Smooth muscle cell (in vitro differentiated cells): ENCODE measurements around the gene SGCG. TPM values are rescaled to one million over a fixed set of nuclear protein-coding genes. Genes with fewer than 3 reads are reported as not detected.

Source experiments
- DNase-seq: peaks from one replicate; lab custom pipeline; 2025; ENCODE audit not compliant: unreplicated experiment; lab: John Stamatoyannopoulos, UW
- H2AFZ ChIP-seq: fragments of 200-600 bp; sonication (generic); 2 replicates; pipeline ENCODE4 v1.6.0; 2016; ENCODE audit warnings: antibody characterized with exemption, low read depth, mild to moderate bottlenecking
- H3F3A ChIP-seq: fragments of 200-600 bp; sonication (generic); 2 replicates; pipeline ENCODE4 v1.6.0; 2017; ENCODE audit warnings: antibody characterized with exemption, low read depth
- H3K27ac ChIP-seq: fragments of 200-600 bp; sonication (generic); 2 replicates; pipeline ENCODE4 v1.5.1; 2016; ENCODE audit warnings: low read depth, mild to moderate bottlenecking
- H3K27me3 ChIP-seq: fragments of 200-600 bp; sonication (generic); 2 replicates; pipeline ENCODE4 v1.6.1; 2016; ENCODE audit warnings: low read depth, mild to moderate bottlenecking
- H3K36me3 ChIP-seq: fragments of 200-600 bp; sonication (generic); 2 replicates; pipeline ENCODE4 v1.5.1; 2016; ENCODE audit warnings: low read depth
- H3K4me1 ChIP-seq: fragments of 200-600 bp; sonication (generic); 2 replicates; pipeline ENCODE4 v1.5.1; 2016; ENCODE audit warnings: low read depth
- H3K4me2 ChIP-seq: fragments of 200-600 bp; sonication (generic); 2 replicates; pipeline ENCODE4 v1.6.0; 2016; ENCODE audit warnings: mild to moderate bottlenecking
- H3K4me3 ChIP-seq: fragments of 200-600 bp; sonication (generic); 2 replicates; pipeline ENCODE4 v1.5.1; 2016; ENCODE audit warnings: mild to moderate bottlenecking
- H3K79me2 ChIP-seq: fragments of 200-600 bp; sonication (generic); 2 replicates; pipeline ENCODE4 v1.6.0; 2016; ENCODE audit warnings: low read depth, mild to moderate bottlenecking
- H3K9ac ChIP-seq: fragments of 200-600 bp; sonication (generic); 2 replicates; pipeline ENCODE4 v1.6.0; 2016; ENCODE audit warnings: low read depth
- H3K9me3 ChIP-seq: fragments of 200-600 bp; sonication (generic); replicated peaks from 2 replicates; pipeline ENCODE4 v1.5.1; 2016; ENCODE audit warnings: low read depth
- H4K20me1 ChIP-seq: fragments of 200-600 bp; sonication (generic); 2 replicates; pipeline ENCODE4 v1.6.0; 2016; ENCODE audit warnings: low read depth
- CTCF ChIP-seq: fragments of 200-600 bp; sonication (generic); IDR thresholded peaks from 2 replicates; pipeline ENCODE4 v1.5.1; 2017; ENCODE audit warnings: borderline replicate concordance, mild to moderate bottlenecking, antibody characterized with exemption; ENCODE audit not compliant: insufficient read depth, poor library complexity, severe bottlenecking
- WGBS: methylation state at CpG from one replicate; pipeline ENCODE4 v1.1.7; 2016; ENCODE audit warnings: low lambda C conversion rate; 5-methylcytosine and 5-hydroxymethylcytosine counted together
- polyA plus RNA-seq: library from polyadenylated mRNA; unstranded; fragments of >200 nt; fragmentation: Nextera tagmentation; extraction: Ambion mirVana; gene quantifications from 2 replicates; pipeline ENCODE4 v1.2.1, GENCODE V29; 2016
- total RNA-seq: library from RNA; depleted of rRNA; stranded (reverse); fragments of >200 nt; gene quantifications from 2 replicates; pipeline ENCODE4 v1.2.3, GENCODE V29; 2014

Gene SGCG
- total and polyA plus RNA-seq, 2 experiments from 2014 or later = 2.3 to 5.1 TPM

DNA sequence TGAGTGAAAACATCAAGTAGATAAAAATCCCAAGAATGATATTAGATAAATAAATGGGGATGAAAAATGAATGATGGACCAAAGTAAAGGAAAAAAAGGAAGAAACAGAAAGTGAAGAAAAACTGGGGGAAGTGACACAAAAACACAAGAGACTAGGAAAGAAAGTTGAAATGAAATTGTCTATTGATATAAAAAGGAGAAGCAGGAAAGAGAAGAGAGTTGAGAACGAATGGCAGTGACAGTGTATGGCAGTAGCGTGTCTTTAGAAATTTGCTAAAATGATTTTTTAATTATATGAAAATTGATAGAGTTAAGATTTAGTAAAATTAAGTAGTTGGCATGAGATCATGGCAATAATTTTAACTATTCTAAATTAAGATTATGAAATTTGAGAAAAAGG is 36.3 kb upstream of the SGCG start:
- Histone ChIP-seq H3K4me1 (no peaks in the 10 kb centered on the region), H3K27me3 (no peaks in the 10 kb centered on the region), H3K9ac (no peak overlapping the region), H3K79me2 (no peaks in the 10 kb centered on the region), H3F3A (no peaks in the 10 kb centered on the region), H4K20me1 (no peaks in the 10 kb centered on the region), H2AFZ (no peak overlapping the region), H3K27ac (no peak overlapping the region), H3K9me3 (no peaks in the 10 kb centered on the region), H3K36me3 (no peaks in the 10 kb centered on the region), H3K4me2 (no peak overlapping the region), H3K4me3 (no peak overlapping the region)
- 98% methylated on average over 2 of the region's 2 CpGs for WGBS
- DNase-seq = no peak
- no peak for TF ChIP-seq CTCF

- Histone ChIP-seq H3K36me3 (no peaks in the 10 kb centered on the region), H3K27me3 (no peaks in the 10 kb centered on the region), H4K20me1 (no peaks in the 10 kb centered on the region), H3K9me3 (no peaks in the 10 kb centered on the region), H3K4me1 (no peaks in the 10 kb centered on the region), H3K4me2 (no peak overlapping the region), H3F3A (no peaks in the 10 kb centered on the region), H3K27ac (no peak overlapping the region), H3K4me3 (no peak overlapping the region), H3K79me2 (no peaks in the 10 kb centered on the region), H3K9ac (no peak overlapping the region), H2AFZ (no peak overlapping the region)
- no peak for TF ChIP-seq CTCF
- WGBS = 91% methylated on average over 5 of the region's 5 CpGs
- no peak for DNase-seq
Observed at GRCh38 chr13:23146006-23146405, 34.8 kb upstream of the SGCG start.

DNA sequence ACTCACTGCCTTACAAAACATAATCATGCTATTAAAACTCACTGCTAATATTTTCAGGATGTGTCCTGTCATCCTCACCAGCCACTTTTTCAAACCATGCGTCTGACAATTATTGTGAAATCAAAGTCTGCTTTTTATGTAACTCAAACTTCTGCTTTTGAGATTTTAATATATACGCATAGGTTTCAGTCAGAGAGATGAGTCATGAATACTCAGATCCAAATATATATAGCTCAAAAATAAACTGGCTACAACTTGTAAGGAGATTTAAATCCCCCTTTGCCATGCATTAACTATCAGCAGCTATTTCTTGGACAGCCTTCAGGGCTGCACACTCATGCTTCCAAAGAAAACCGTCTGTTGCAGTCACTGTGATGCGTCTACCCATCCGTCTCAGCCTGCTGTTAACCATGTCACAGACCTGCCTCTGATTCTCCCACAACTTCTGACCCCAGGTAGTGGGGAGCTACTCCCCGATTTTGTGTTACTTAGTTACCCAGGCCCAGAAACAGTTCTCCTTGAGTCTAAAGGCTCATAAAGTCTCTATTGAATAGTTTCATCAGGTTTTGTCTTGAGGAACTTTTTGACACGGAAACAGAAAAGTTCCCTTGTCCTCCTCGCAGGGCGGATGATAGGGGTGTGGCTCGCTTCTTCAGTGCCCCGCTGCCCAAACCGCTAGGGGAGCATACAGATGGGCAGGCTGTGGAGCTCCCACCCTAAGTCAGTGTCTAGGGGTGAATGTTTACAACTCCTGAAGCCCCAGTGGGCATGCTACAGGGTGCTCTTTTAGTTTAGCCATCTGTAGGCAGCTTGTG is 33.8 kb upstream of the SGCG start:
- H3K27me3 ChIP-seq = no peaks in the 10 kb centered on the region
- no peaks in the 10 kb centered on the region for H3K79me2 ChIP-seq
- H3K4me3 ChIP-seq = no peak overlapping the region
- WGBS = 72% methylated on average over 12 of the region's 12 CpGs
- no peak for DNase-seq
- no peaks in the 10 kb centered on the region for H3F3A ChIP-seq
- no peak overlapping the region for H3K27ac ChIP-seq
- no peaks in the 10 kb centered on the region for H3K4me1 ChIP-seq
- no peak for TF ChIP-seq CTCF
- H3K9ac ChIP-seq = no peak overlapping the region
- H3K36me3 ChIP-seq = no peaks in the 10 kb centered on the region
- no peaks in the 10 kb centered on the region for H4K20me1 ChIP-seq
- no peak overlapping the region for H2AFZ ChIP-seq
- no peaks in the 10 kb centered on the region for H3K9me3 ChIP-seq
- no peak overlapping the region for H3K4me2 ChIP-seq

GRCh38 chr13:23147827-23148226 is 33.0 kb upstream of the SGCG start:
- Histone ChIP-seq H3K36me3 (no peaks in the 10 kb centered on the region), H3K79me2 (no peaks in the 10 kb centered on the region), H3K4me1 (no peaks in the 10 kb centered on the region), H3F3A (no peaks in the 10 kb centered on the region), H3K9ac (no peak overlapping the region), H4K20me1 (no peaks in the 10 kb centered on the region), H3K9me3 (no peaks in the 10 kb centered on the region), H2AFZ (no peak overlapping the region), H3K4me3 (no peak overlapping the region), H3K4me2 (no peak overlapping the region), H3K27ac (no peak overlapping the region), H3K27me3 (no peaks in the 10 kb centered on the region)
- TF ChIP-seq CTCF = no peak
- 78% methylated on average over 10 of the region's 10 CpGs for WGBS
- DNase-seq = no peak
